IMR-90 (cell line): ENCODE data around the gene G3BP2.

ENCODE experiments used
- BHLHE40 ChIP-seq: fragments of 150-350 bp; IDR thresholded peaks from 2 replicates; pipeline ENCODE4 v1.6.1; 2016; ENCODE audit warnings: mild to moderate bottlenecking, low read depth, low read length
- CEBPB ChIP-seq: IDR thresholded peaks from 2 replicates; pipeline ENCODE4 v1.6.1; 2012; ENCODE audit warnings: low read depth, low read length, improper control_type of control experiment
- CHD1 ChIP-seq: IDR thresholded peaks from 2 replicates; pipeline ENCODE4 v1.6.1; 2012; ENCODE audit warnings: low read depth, low read length, improper control_type of control experiment
- CTCF ChIP-seq: conservative IDR thresholded peaks from 2 replicates; pipeline ENCODE4 v1.5.1; 2012; ENCODE audit warnings: mild to moderate bottlenecking, low read depth, low read length, improper control_type of control experiment
- ELK1 ChIP-seq: fragments of 150-350 bp; IDR thresholded peaks from 2 replicates; pipeline ENCODE4 v1.6.1; 2016; ENCODE audit warnings: low read depth, mild to moderate bottlenecking, low read length, moderate library complexity, borderline replicate concordance
- MAFK ChIP-seq: IDR thresholded peaks from 2 replicates; pipeline ENCODE4 v1.6.1; 2012; ENCODE audit warnings: low read depth, low read length, improper control_type of control experiment
- MXI1 ChIP-seq: IDR thresholded peaks from 2 replicates; pipeline ENCODE4 v1.6.1; 2012; ENCODE audit warnings: low read depth, mild to moderate bottlenecking, low read length, moderate library complexity, borderline replicate concordance
- POLR2A ChIP-seq: IDR thresholded peaks from 2 replicates; pipeline ENCODE4 v1.6.1; 2012; ENCODE audit warnings: mild to moderate bottlenecking, low read depth, low read length
- RAD21 ChIP-seq: IDR thresholded peaks from 2 replicates; pipeline ENCODE4 v1.6.1; 2012; ENCODE audit warnings: low read length, improper control_type of control experiment
- RCOR1 ChIP-seq: IDR thresholded peaks from 2 replicates; pipeline ENCODE4 v1.6.1; 2012; ENCODE audit warnings: mild to moderate bottlenecking, low read length, improper control_type of control experiment; ENCODE audit not compliant: insufficient replicate concordance
- RFX5 ChIP-seq: IDR thresholded peaks from 2 replicates; pipeline ENCODE4 v1.8.0; 2012; ENCODE audit warnings: low read depth, mild to moderate bottlenecking, low read length, moderate library complexity
- SMC3 ChIP-seq: fragments of 150-350 bp; IDR thresholded peaks from 2 replicates; pipeline ENCODE4 v1.6.1; 2016; ENCODE audit warnings: low read depth, mild to moderate bottlenecking, antibody characterized with exemption, low read length, moderate library complexity
- USF2 ChIP-seq: fragments of 150-350 bp; IDR thresholded peaks from 2 replicates; pipeline ENCODE4 v1.6.1; 2017; ENCODE audit warnings: mild to moderate bottlenecking, antibody characterized with exemption, low read length, low read depth

GRCh38 chr4:75644095-75644494 is 29.1 kb downstream of the G3BP2 start:
- TF ChIP-seq CTCF (no peak), BHLHE40 (no peak), POLR2A (no peak), CEBPB (no peak), MXI1 (no peak), ELK1 (no peak), MAFK (no peak), RAD21 (no peak), SMC3 (no peak), RCOR1 (no peak), RFX5 (no peak), USF2 (no peak), CHD1 (no peak)
